Measurements from ENCODE around the gene IGSF1.
"Not testable (repeated sequence)": the region's sequence is repeated elsewhere in the genome, so short reads cannot be mapped to it uniquely, and the experiment has no call there.

Gene IGSF1

GRCh38 chrX:131250984-131251738 is 37.9 kb downstream of the IGSF1 start:
- H3K4me3 Mint-ChIP-seq, H3K4me1 Mint-ChIP-seq, H3K36me3 Mint-ChIP-seq, CTCF ChIA-PET, H3K27me3 Mint-ChIP-seq, H3K27ac Mint-ChIP-seq, H3K9me3 Mint-ChIP-seq, DNase-seq: not testable (repeated sequence)

DNA sequence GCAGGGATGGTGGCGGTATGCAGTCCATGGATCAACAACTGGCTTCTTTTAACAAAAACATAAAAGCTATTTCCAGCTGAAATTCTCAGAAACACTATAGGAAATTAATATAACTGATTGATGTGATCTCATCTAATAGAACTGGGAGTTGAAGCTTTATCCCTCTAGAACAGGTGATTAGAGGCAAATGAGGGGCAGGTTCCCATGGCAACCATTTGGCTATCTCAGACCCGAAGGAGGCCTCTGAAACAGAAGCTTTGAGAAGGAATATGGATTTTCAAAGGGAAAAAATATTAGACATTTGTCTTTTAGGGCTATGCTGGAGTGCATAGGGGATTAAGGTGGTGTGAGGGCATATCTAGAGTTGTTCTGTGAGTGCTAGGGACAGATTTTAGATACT is 50.0 kb downstream of the IGSF1 start:
- H3K9me3 Mint-ChIP-seq = no peaks in the 10 kb centered on the region
- no peak for DNase-seq
- H3K4me3 Mint-ChIP-seq = no peak overlapping the region
- CTCF ChIA-PET = no interaction called here
- H3K27me3 Mint-ChIP-seq = no peaks in the 10 kb centered on the region
- no peaks in the 10 kb centered on the region for H3K36me3 Mint-ChIP-seq
- no peak overlapping the region for H3K27ac Mint-ChIP-seq
- H3K4me1 Mint-ChIP-seq = no peaks in the 10 kb centered on the region

DNA sequence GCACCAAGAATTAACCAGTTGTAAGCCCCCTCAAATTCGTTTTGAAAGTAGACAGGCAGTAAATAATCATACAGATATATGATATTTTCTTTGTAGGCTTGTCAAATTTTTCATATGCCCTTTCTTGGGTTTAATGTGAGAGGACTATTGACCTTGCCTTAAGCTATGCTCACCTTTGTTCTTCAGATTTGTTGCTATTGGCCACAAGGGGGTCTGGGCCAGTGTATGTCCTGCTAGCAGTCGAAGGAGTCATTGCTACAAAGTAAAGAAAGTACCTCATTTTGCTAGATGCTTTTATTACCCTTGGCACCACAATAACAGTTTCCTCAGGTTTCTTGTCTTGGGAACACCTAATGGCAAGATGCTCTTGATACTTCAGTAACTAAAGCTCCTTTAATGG is 51.7 kb downstream of the IGSF1 start:
- H3K27me3 Mint-ChIP-seq = no peaks in the 10 kb centered on the region
- H3K36me3 Mint-ChIP-seq = no peaks in the 10 kb centered on the region
- no peak overlapping the region for H3K27ac Mint-ChIP-seq
- DNase-seq = no peak
- no peaks in the 10 kb centered on the region for H3K9me3 Mint-ChIP-seq
- H3K4me1 Mint-ChIP-seq = no peaks in the 10 kb centered on the region
- CTCF ChIA-PET = no interaction called here
- no peak overlapping the region for H3K4me3 Mint-ChIP-seq

DNA sequence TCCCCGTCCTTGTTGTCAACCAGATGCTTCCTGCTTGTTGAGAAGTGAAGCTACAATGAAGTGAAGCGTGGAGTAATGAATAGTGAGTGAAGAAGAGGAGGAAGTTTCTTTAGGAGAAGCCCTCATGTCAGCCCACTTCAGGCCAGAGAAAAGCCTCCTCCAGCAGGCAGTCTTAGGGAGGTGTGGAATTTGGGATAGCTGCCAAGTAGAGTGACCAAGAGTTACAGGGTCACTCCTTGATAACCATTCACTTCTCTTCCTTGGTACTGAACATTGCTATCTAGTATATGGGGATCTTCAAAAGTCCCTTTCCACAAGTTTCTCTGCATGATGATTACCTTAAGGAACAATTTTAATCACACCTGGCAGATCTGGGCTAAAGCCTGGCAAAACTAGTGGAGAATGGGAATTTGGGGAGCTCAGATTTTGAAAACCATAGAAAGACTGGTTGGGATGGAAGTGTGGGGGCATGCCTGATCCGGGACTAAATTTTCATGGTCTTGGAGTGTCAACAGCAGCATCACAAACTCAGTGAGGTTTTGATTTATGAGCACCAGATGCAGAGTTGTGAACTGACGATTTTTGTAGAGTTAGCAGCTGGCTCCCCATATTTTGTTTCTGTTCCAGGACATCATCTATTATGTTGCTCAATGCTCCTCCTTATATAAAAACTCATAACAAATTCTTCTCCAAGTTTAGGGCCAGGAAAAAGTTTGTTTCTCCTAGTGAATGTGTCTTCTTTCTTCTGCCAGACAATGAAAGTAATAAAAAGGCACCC is 53.1 kb downstream of the IGSF1 start:
- no peak overlapping the region for H3K4me3 Mint-ChIP-seq
- no peak overlapping the region for H3K27ac Mint-ChIP-seq
- no peaks in the 10 kb centered on the region for H3K27me3 Mint-ChIP-seq
- no peak for DNase-seq
- no peaks in the 10 kb centered on the region for H3K36me3 Mint-ChIP-seq
- CTCF ChIA-PET = no interaction called here
- H3K4me1 Mint-ChIP-seq = no peaks in the 10 kb centered on the region
- H3K9me3 Mint-ChIP-seq = no peaks in the 10 kb centered on the region

GRCh38 chrX:131227608-131228007 is 61.5 kb downstream of the IGSF1 start:
- Mint-ChIP-seq H3K36me3 (no peaks in the 10 kb centered on the region), H3K4me1 (no peaks in the 10 kb centered on the region), H3K27me3 (no peaks in the 10 kb centered on the region), H3K27ac (no peak overlapping the region), H3K4me3 (no peak overlapping the region), H3K9me3 (no peaks in the 10 kb centered on the region)
- no peak for DNase-seq
- CTCF ChIA-PET = interaction anchor here (1.0 kb wide), 1 partner anchor 406 kb away, joined by 4 read pairs; no protein-coding TSS in a partner anchor

DNA sequence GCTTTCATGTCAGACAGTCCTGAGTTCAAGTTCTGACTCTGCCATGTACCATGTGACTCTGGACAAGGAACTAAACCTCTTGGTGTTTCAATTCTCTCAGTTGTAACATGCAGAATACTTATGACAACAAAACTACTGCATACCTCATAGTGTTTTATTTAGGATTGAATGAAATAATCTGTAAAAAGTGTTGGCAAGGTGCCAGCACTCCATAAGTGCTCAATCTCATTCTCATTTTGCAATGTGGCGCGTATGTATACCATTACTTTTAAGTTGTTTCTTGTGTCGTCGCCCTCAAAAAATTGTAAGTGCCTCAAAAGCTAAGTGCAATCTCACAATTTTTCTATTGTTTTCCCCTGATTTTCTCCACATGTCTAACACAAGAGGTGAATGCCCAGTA is 62.5 kb downstream of the IGSF1 start:
- Mint-ChIP-seq H3K27ac (no peak overlapping the region), H3K9me3 (no peaks in the 10 kb centered on the region), H3K27me3 (no peaks in the 10 kb centered on the region), H3K4me1 (no peaks in the 10 kb centered on the region), H3K4me3 (no peak overlapping the region), H3K36me3 (no peaks in the 10 kb centered on the region)
- DNase-seq = no peak
- CTCF ChIA-PET = no interaction called here

- Mint-ChIP-seq H3K36me3 (no peaks in the 10 kb centered on the region), H3K4me3 (no peak overlapping the region), H3K4me1 (no peaks in the 10 kb centered on the region), H3K27ac (no peak overlapping the region), H3K27me3 (no peaks in the 10 kb centered on the region), H3K9me3 (no peaks in the 10 kb centered on the region)
- CTCF ChIA-PET = no interaction called here
- DNase-seq = no peak
Observed at GRCh38 chrX:131225078-131225477, 64.0 kb downstream of the IGSF1 start.
